Left renal cortex interstitium (tissue), 4 donors: ENCODE data around the gene CUL1. TPM values are rescaled to one million over a fixed set of nuclear protein-coding genes. Genes with fewer than 3 reads are reported as not detected.

Experiments used
- DNase-seq, 4 donors: peaks; one replicate each; pipeline ENCODE4 v3.0.0-alpha.2; 2013; ENCODE audit warnings: low read depth in 4 of 4, low spot score in 2 of 4, missing footprints in 1 of 4
- polyA plus RNA-seq, 4 donors: library from polyadenylated mRNA; unstranded; fragments of 120-200 nt; gene quantifications; one replicate each; pipeline ENCODE4 v1.2.1, GENCODE V29; 2013; ENCODE audit not compliant: insufficient read length in 4 of 4

CUL1 gene
- polyA plus RNA-seq = 10 to 100 TPM; 57.7 to 60.2 (median 59.0) TPM

- peak in 2 of 4 donors; percentile 32 to 41 for DNase-seq
These were observed at the start of gene CUL1 for GRCh38 chr7:148698397-148699023. Gene CUL1 (plus strand): TSS chr7:148698903. CDS start chr7:148730123, 31,220 bp downstream.

- no peak for DNase-seq
These were observed 48.4 kb upstream of the CUL1 start for GRCh38 chr7:148650232-148650858.

GRCh38 chr7:148652773-148653172 lies 45.9 kb upstream of the CUL1 start:
- DNase-seq = no peak

GRCh38 chr7:148657929-148658328 lies 40.8 kb upstream of the CUL1 start:
- no peak for DNase-seq

- DNase-seq = no peak
These were observed 37.2 kb upstream of the CUL1 start for GRCh38 chr7:148661471-148661870.

- no peak for DNase-seq
These were observed 36.1 kb upstream of the CUL1 start for GRCh38 chr7:148662646-148663045.

GRCh38 chr7:148664324-148664723 lies 34.4 kb upstream of the CUL1 start:
- DNase-seq = peak in 1 of 4 donors; percentile 6

- no peak for DNase-seq
These were observed 33.5 kb upstream of the CUL1 start for GRCh38 chr7:148665221-148665620.

- DNase-seq = no peak
These were observed 28.8 kb upstream of the CUL1 start for GRCh38 chr7:148669927-148670326.

GRCh38 chr7:148670374-148670773 lies 28.3 kb upstream of the CUL1 start:
- DNase-seq = no peak

- DNase-seq = no peak
These were observed 27.9 kb upstream of the CUL1 start for GRCh38 chr7:148670807-148671206.

- DNase-seq = no peak
These were observed 26.7 kb upstream of the CUL1 start for GRCh38 chr7:148672041-148672440.

GRCh38 chr7:148674689-148675088 lies 24.0 kb upstream of the CUL1 start:
- DNase-seq = no peak

GRCh38 chr7:148676291-148676690 lies 22.4 kb upstream of the CUL1 start:
- no peak for DNase-seq

GRCh38 chr7:148681821-148682220 lies 16.9 kb upstream of the CUL1 start:
- DNase-seq = no peak

GRCh38 chr7:148684289-148684830 lies 14.3 kb upstream of the CUL1 start:
- no peak for DNase-seq

- DNase-seq = no peak
These were observed 12.3 kb upstream of the CUL1 start for GRCh38 chr7:148686312-148686937.

- no peak for DNase-seq
These were observed 11.1 kb upstream of the CUL1 start for GRCh38 chr7:148687555-148687954.

GRCh38 chr7:148688526-148688925 lies 10.2 kb upstream of the CUL1 start:
- no peak for DNase-seq

GRCh38 chr7:148693651-148694050 lies 5.1 kb upstream of the CUL1 start:
- DNase-seq = no peak

- no peak for DNase-seq
These were observed 4.1 kb upstream of the CUL1 start for GRCh38 chr7:148694631-148695030.

GRCh38 chr7:148695953-148696352 lies 2.8 kb upstream of the CUL1 start:
- DNase-seq = no peak
